Kidney epithelial cell (primary cell): ENCODE data around the gene GTPBP3. TPM values are rescaled to one million over a fixed set of nuclear protein-coding genes. Genes with fewer than 3 reads are reported as not detected.

Experiments used
- DNase-seq: peaks from one replicate; pipeline ENCODE4 v3.0.0-alpha.2; 2010; ENCODE audit warnings: low read depth
- H3K27me3 ChIP-seq: 2 replicates; pipeline ENCODE4 v1.6.0; 2011; ENCODE audit warnings: low read length; ENCODE audit not compliant: control insufficient read depth, insufficient read depth
- H3K36me3 ChIP-seq: 2 replicates; pipeline ENCODE4 v1.5.1; 2011; ENCODE audit warnings: low read length; ENCODE audit not compliant: control insufficient read depth, insufficient read depth
- H3K4me3 ChIP-seq: 2 replicates; pipeline ENCODE4 v1.5.1; 2011; ENCODE audit warnings: low read depth, mild to moderate bottlenecking, control low read depth, low read length
- total RNA-seq: library from RNA; depleted of rRNA; stranded (reverse); fragments of >200 nt; gene quantifications from 2 replicates; pipeline ENCODE4 v1.2.3, GENCODE V29; 2015
- TF ChIP-seq, protein P1 (sequence below): IDR thresholded peaks from 2 replicates; pipeline ENCODE4 v1.5.1; 2011; ENCODE audit warnings: mild to moderate bottlenecking, moderate library complexity, low read length, control low read depth, inconsistent platforms; ENCODE audit not compliant: insufficient read depth, poor library complexity, severe bottlenecking

The GTPBP3 gene
- total RNA-seq, 1 donor from 2014 or later, result 31.8 TPM

- TF ChIP-seq, protein P1, sequence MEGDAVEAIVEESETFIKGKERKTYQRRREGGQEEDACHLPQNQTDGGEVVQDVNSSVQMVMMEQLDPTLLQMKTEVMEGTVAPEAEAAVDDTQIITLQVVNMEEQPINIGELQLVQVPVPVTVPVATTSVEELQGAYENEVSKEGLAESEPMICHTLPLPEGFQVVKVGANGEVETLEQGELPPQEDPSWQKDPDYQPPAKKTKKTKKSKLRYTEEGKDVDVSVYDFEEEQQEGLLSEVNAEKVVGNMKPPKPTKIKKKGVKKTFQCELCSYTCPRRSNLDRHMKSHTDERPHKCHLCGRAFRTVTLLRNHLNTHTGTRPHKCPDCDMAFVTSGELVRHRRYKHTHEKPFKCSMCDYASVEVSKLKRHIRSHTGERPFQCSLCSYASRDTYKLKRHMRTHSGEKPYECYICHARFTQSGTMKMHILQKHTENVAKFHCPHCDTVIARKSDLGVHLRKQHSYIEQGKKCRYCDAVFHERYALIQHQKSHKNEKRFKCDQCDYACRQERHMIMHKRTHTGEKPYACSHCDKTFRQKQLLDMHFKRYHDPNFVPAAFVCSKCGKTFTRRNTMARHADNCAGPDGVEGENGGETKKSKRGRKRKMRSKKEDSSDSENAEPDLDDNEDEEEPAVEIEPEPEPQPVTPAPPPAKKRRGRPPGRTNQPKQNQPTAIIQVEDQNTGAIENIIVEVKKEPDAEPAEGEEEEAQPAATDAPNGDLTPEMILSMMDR, result no peak
Measured at GRCh38 chr19:17307876-17308377, 29.4 kb upstream of the GTPBP3 start.

GRCh38 chr19:17309198-17309964, 28.0 kb upstream of the GTPBP3 start, which contains the start of gene DDA1:
TSS of gene DDA1 (plus strand) at chr19:17309563. CDS start at chr19:17309655, 92 bp downstream.
- TF ChIP-seq, protein P1, result no peak
- peak; percentile 100 for DNase-seq
- H3K27me3 ChIP-seq, result no peaks in the 10 kb centered on the region
- H3K36me3 ChIP-seq, result peaks cover 3% of the 10 kb centered on the region
- peak within 1 kb of the TSS; percentile 92 for H3K4me3 ChIP-seq

More at GRCh38 chr19:17307876-17308377, 29.4 kb upstream of the GTPBP3 start:
- Histone ChIP-seq H3K36me3 (peaks cover 2% of the 10 kb centered on the region), H3K4me3 (no peak overlapping the region), H3K27me3 (no peaks in the 10 kb centered on the region)
- no peak for DNase-seq

DNA sequence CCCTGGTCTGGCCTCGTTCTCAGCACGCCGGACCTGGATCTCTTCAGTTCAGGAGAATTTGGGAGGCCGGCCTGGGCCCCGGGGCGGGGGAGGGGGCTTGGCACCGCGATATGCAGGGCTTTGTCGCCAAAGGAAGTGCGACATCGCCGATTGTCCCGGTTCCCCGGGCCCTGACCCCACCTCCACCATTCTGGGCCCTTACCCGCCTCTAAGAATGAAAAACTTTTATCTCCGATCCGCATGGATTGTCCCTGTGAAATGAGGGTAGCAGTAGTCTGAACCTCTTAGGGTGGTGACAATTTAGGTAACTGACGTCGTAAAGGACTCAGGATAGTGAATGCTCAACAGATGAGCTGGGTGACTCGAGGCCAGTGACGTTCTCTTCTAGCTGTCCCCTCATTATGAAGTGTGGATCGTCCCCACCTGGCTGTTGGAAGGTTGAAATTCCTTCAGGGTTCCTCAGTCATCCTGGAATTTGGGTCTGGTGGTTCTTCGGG, 27.3 kb upstream of the GTPBP3 start:
- Histone ChIP-seq H3K27me3 (no peaks in the 10 kb centered on the region), H3K4me3 (peak overlapping the region; percentile 92), H3K36me3 (peaks cover 3% of the 10 kb centered on the region)
- TF ChIP-seq, protein P1, result no peak
- no peak for DNase-seq

- DNase-seq, result peak; percentile 63
- TF ChIP-seq, protein P1, result no peak
- Histone ChIP-seq H3K27me3 (no peaks in the 10 kb centered on the region), H3K4me3 (no peak overlapping the region), H3K36me3 (peaks cover 3% of the 10 kb centered on the region)
Measured at GRCh38 chr19:17311455-17312188, 25.7 kb upstream of the GTPBP3 start.

GRCh38 chr19:17312189-17313113, 24.9 kb upstream of the GTPBP3 start:
- no peak overlapping the region for H3K4me3 ChIP-seq
- peaks cover 3% of the 10 kb centered on the region for H3K36me3 ChIP-seq
- DNase-seq, result no peak

More at GRCh38 chr19:17312189-17313113, 24.9 kb upstream of the GTPBP3 start:
- TF ChIP-seq, protein P1, result no peak
- no peaks in the 10 kb centered on the region for H3K27me3 ChIP-seq
